ENCODE measurements around the gene CTNNBL1. TPM values are rescaled to one million over a fixed set of nuclear protein-coding genes. Genes with fewer than 3 reads are reported as not detected.

Gene CTNNBL1
- total RNA-seq, 2 donors from 2014 or later = 43.6 to 47.7 TPM

Other genes with a start within 250 kb of the CTNNBL1 start
- not detected for gene NNAT, start 172.8 kb upstream of the CTNNBL1 start, total RNA-seq
- gene BLCAP, start 166.2 kb upstream of the CTNNBL1 start, total RNA-seq = 10 to 100 TPM; 56.9 to 65.0 TPM
- not detected for gene VSTM2L, start 209.1 kb downstream of the CTNNBL1 start, total RNA-seq

Measured in T-helper 17 cell (primary cell).